Aorta (tissue), 5 donors: ENCODE data around the gene DIPK2B. TPM values are rescaled to one million over a fixed set of nuclear protein-coding genes. Genes with fewer than 3 reads are reported as not detected.
A peak's percentile ranks its signal among the peaks of the same experiment; 100 is the strongest.

Experiments
- ATAC-seq: fragments of 200-7000 bp; cut with Tn5 transposase; one replicate; pipeline ENCODE4 v1.9.1; 2022; ENCODE audit warnings: moderate library complexity; ENCODE audit not compliant: low FRiP score
- DNase-seq, 2 donors: peaks; one replicate each; pipeline ENCODE4 v3.0.0-alpha.2; 2020
- H3K27ac ChIP-seq, 2 donors: one replicate each; pipeline ENCODE4 v1.5.1; 2013; ENCODE audit warnings: low read length in 2 of 2, mild to moderate bottlenecking in 2 of 2, moderate library complexity in 2 of 2, control low read depth in 1 of 2, inconsistent platforms in 1 of 2, low read depth in 1 of 2
- H3K27me3 ChIP-seq, 2 donors: one replicate each; pipeline ENCODE4 v1.6.1; 2013; ENCODE audit warnings: control low read depth in 1 of 2, low read length in 1 of 2, mild to moderate bottlenecking in 1 of 2, moderate library complexity in 1 of 2; ENCODE audit not compliant: insufficient read depth in 2 of 2, control insufficient read depth in 1 of 2
- H3K36me3 ChIP-seq, 2 donors: one replicate each; pipeline ENCODE4 v1.6.1; 2013; ENCODE audit warnings: control low read depth in 1 of 2, low read length in 1 of 2, mild to moderate bottlenecking in 1 of 2; ENCODE audit not compliant: insufficient read depth in 2 of 2, control insufficient read depth in 1 of 2
- H3K4me1 ChIP-seq, 2 donors: one replicate each; pipeline ENCODE4 v1.6.1; 2013; ENCODE audit warnings: low read length in 2 of 2, control low read depth in 1 of 2, mild to moderate bottlenecking in 1 of 2, moderate library complexity in 1 of 2; ENCODE audit not compliant: insufficient read depth in 2 of 2, control insufficient read depth in 1 of 2
- H3K4me3 ChIP-seq, 2 donors: one replicate each; pipeline ENCODE4 v1.5.1; 2013; ENCODE audit warnings: low read length in 2 of 2, control low read depth in 1 of 2, mild to moderate bottlenecking in 1 of 2
- H3K9me3 ChIP-seq: one replicate; pipeline ENCODE4 v1.6.1; 2013; ENCODE audit warnings: mild to moderate bottlenecking, low read length; ENCODE audit not compliant: control insufficient read depth
- WGBS, 2 donors: extraction: QIAGEN DNeasy Blood & Tissue Kit; methylation state at CpG; one replicate each; pipeline ENCODE4 v1.1.7; 2013; 5-methylcytosine and 5-hydroxymethylcytosine counted together
- intact Hi-C, 2 donors: fragments of 100-400 bp; cut with DNase I; formaldehyde crosslinking; loops; one replicate each; pipeline versions ENCODE4 v1.14.2 to v1.15.0; 2022
- long read RNA-seq, 2 donors: library from polyadenylated mRNA; unstranded; transcript quantifications; one replicate each; pipeline ENCODE4 v2.0.0, GENCODE V29; 2020 to 2021
- polyA plus RNA-seq, 2 donors: library from polyadenylated mRNA; stranded (reverse); fragments of 200-250 nt; gene quantifications; one replicate each; pipeline ENCODE4 v1.2.3, GENCODE V29; 2013
- total RNA-seq, 2 donors: library from RNA; stranded (reverse); fragmentation: NEBNext Ultra II Directional; extraction: Animal tissue kit (Norgen Biotek cat#: 25700); gene quantifications; one replicate each; pipeline ENCODE4 v1.2.1, GENCODE V29; 2021
- donor health status: healthy with polysubstance abuse.
- donor health status: Bipolar disorder and iron deficiency.
- donor health status: DM: no; HTN: no; CAD: no.
- donor health status: DM: no; HTN: no; CAD: no.
- donor health status: DM: yes; HTN: yes; CAD: no.

The DIPK2B gene
- total RNA-seq (10 to 100 TPM; 25.2 to 43.3 TPM), polyA plus RNA-seq (under 1 TPM in 1 of 2 donors, not detected in 1; 0.15 TPM)
- long read RNA-seq, donor 1, full-length matches to known transcripts: 35 of 60 reads
- long read RNA-seq, donor 1, partial matches to known transcripts: 3 of 60 reads
- long read RNA-seq, donor 1, other reads (novel, unspliced or antisense): 22 of 60 reads
- long read RNA-seq, donor 2, full-length matches to known transcripts: 11 of 38 reads
- long read RNA-seq, donor 2, partial matches to known transcripts: 3 of 38 reads
- long read RNA-seq, donor 2, other reads (novel, unspliced or antisense): 24 of 38 reads

GRCh38 chrX:45200741-45201234 lies at the start of gene DIPK2B:
Gene DIPK2B (minus strand): TSS chrX:45200876. CDS start chrX:45200826, 50 bp downstream.
- intact Hi-C loops: no loop called here
- DNase-seq (peak in 1 of 2 donors; percentile 69), ATAC-seq (peak; percentile 67)
- no peaks in the 10 kb centered on the region for H3K4me1 ChIP-seq
- no peaks in the 10 kb centered on the region for H3K9me3 ChIP-seq
- H3K36me3 ChIP-seq: no peaks in the 10 kb centered on the region
- no peak within 1 kb of the TSS for H3K4me3 ChIP-seq
- 68 to 91% methylated on average over 9 of the region's 9 CpGs for WGBS, 2 donors
- H3K27me3 ChIP-seq: no peaks in the 10 kb centered on the region
- H3K27ac ChIP-seq: no peak within 1 kb of the TSS

GRCh38 chrX:45240301-45240700 lies 39.6 kb upstream of the DIPK2B start:
- Histone ChIP-seq H3K27ac (no peak overlapping the region), H3K27me3 (no peaks in the 10 kb centered on the region), H3K4me3 (no peak overlapping the region), H3K9me3 (no peaks in the 10 kb centered on the region), H3K4me1 (no peaks in the 10 kb centered on the region), H3K36me3 (no peaks in the 10 kb centered on the region)
- WGBS, 2 donors: 67 to 91% methylated on average over 4 of the region's 4 CpGs
- DNase-seq: no peak
- ATAC-seq: no peak
- intact Hi-C loops: no loop called here

GRCh38 chrX:45238489-45238888 lies 37.8 kb upstream of the DIPK2B start:
- no peaks in the 10 kb centered on the region for H3K4me1 ChIP-seq
- ATAC-seq: no peak
- no peak overlapping the region for H3K27ac ChIP-seq
- intact Hi-C loops: no loop called here
- H3K36me3 ChIP-seq: no peaks in the 10 kb centered on the region
- no peaks in the 10 kb centered on the region for H3K9me3 ChIP-seq
- WGBS, 2 donors: 60 to 74% methylated on average over 1 of the region's 1 CpG
- no peak overlapping the region for H3K4me3 ChIP-seq
- no peaks in the 10 kb centered on the region for H3K27me3 ChIP-seq
- no peak for DNase-seq

GRCh38 chrX:45233531-45233930 lies 32.9 kb upstream of the DIPK2B start:
- Histone ChIP-seq H3K4me1 (no peaks in the 10 kb centered on the region), H3K27me3 (no peaks in the 10 kb centered on the region), H3K9me3 (no peaks in the 10 kb centered on the region), H3K27ac (no peak overlapping the region), H3K4me3 (no peak overlapping the region), H3K36me3 (no peaks in the 10 kb centered on the region)
- WGBS, 2 donors: 14 to 15% methylated on average over 2 of the region's 2 CpGs
- intact Hi-C loops: no loop called here
- ATAC-seq (no peak), DNase-seq (no peak)

GRCh38 chrX:45232139-45232538 lies 31.5 kb upstream of the DIPK2B start:
- Histone ChIP-seq H3K4me3 (no peak overlapping the region), H3K4me1 (no peaks in the 10 kb centered on the region), H3K27ac (no peak overlapping the region), H3K9me3 (no peaks in the 10 kb centered on the region), H3K36me3 (no peaks in the 10 kb centered on the region), H3K27me3 (no peaks in the 10 kb centered on the region)
- intact Hi-C loops: no loop called here
- WGBS, 2 donors: 62 to 94% methylated on average over 3 of the region's 3 CpGs
- ATAC-seq (no peak), DNase-seq (no peak)

- WGBS, 2 donors: 57 to 97% methylated on average over 1 of the region's 1 CpG
Observed at GRCh38 chrX:45230410-45230809, 29.7 kb upstream of the DIPK2B start.

GRCh38 chrX:45229348-45229747 lies 28.7 kb upstream of the DIPK2B start:
- no peaks in the 10 kb centered on the region for H3K9me3 ChIP-seq
- no peaks in the 10 kb centered on the region for H3K4me1 ChIP-seq
- H3K36me3 ChIP-seq: no peaks in the 10 kb centered on the region
- intact Hi-C loops: no loop called here
- no peak for ATAC-seq
- H3K27ac ChIP-seq: no peak overlapping the region
- H3K4me3 ChIP-seq: no peak overlapping the region
- DNase-seq: no peak
- 77 to 92% methylated on average over 6 of the region's 6 CpGs for WGBS, 2 donors
- H3K27me3 ChIP-seq: no peaks in the 10 kb centered on the region

More at GRCh38 chrX:45230410-45230809, 29.7 kb upstream of the DIPK2B start:
- ATAC-seq (no peak), DNase-seq (no peak)
- H3K9me3 ChIP-seq: no peaks in the 10 kb centered on the region
- no peaks in the 10 kb centered on the region for H3K36me3 ChIP-seq
- no peaks in the 10 kb centered on the region for H3K27me3 ChIP-seq
- intact Hi-C loops: no loop called here
- no peak overlapping the region for H3K4me3 ChIP-seq
- no peak overlapping the region for H3K27ac ChIP-seq
- no peaks in the 10 kb centered on the region for H3K4me1 ChIP-seq

GRCh38 chrX:45228126-45228525 lies 27.4 kb upstream of the DIPK2B start:
- H3K27me3 ChIP-seq: no peaks in the 10 kb centered on the region
- H3K9me3 ChIP-seq: no peaks in the 10 kb centered on the region
- DNase-seq (no peak), ATAC-seq (no peak)
- H3K4me3 ChIP-seq: no peak overlapping the region
- no peak overlapping the region for H3K27ac ChIP-seq
- 36 to 43% methylated on average over 4 of the region's 4 CpGs for WGBS, 2 donors
- H3K36me3 ChIP-seq: no peaks in the 10 kb centered on the region
- H3K4me1 ChIP-seq: no peaks in the 10 kb centered on the region
- intact Hi-C loops: no loop called here

- intact Hi-C loops: no loop called here
- no peaks in the 10 kb centered on the region for H3K36me3 ChIP-seq
Observed at GRCh38 chrX:45208121-45208856, 7.6 kb upstream of the DIPK2B start.

More at GRCh38 chrX:45208121-45208856, 7.6 kb upstream of the DIPK2B start:
- H3K9me3 ChIP-seq: no peaks in the 10 kb centered on the region
- H3K4me3 ChIP-seq: no peak overlapping the region
- ATAC-seq (no peak), DNase-seq (no peak)
- H3K4me1 ChIP-seq: no peaks in the 10 kb centered on the region
- H3K27ac ChIP-seq: no peak overlapping the region
- no peaks in the 10 kb centered on the region for H3K27me3 ChIP-seq
